GM21737 (cell line): ENCODE results near the gene JAKMIP1.

Experiments
- ATAC-seq: cut with Tn5 transposase; IDR thresholded peaks from one replicate; pipeline ENCODE4 v1.9.1; 2021; ENCODE audit warnings: mild to moderate bottlenecking, moderate library complexity; ENCODE audit not compliant: unreplicated experiment

The JAKMIP1 gene

GRCh38 chr4:5976431-5976830, 223.9 kb downstream of the JAKMIP1 start:
- ATAC-seq, result no peak
